ENCODE results near the gene RBMY1A1. TPM values are rescaled to one million over a fixed set of nuclear protein-coding genes. Genes with fewer than 3 reads are reported as not detected.

RBMY1A1 gene
- not detected for total RNA-seq

GRCh38 chrY:21534579-21534978 is at the start of gene RBMY1A1:
TSS of gene RBMY1A1 (plus strand) at chrY:21534879. CDS start at chrY:21536892, 2,013 bp downstream.

GRCh38 chrY:21511038-21511437 is 23.6 kb upstream of the RBMY1A1 start, which contains the start of gene RBMY1B:
TSS of gene RBMY1B (plus strand) at chrY:21511338. CDS start at chrY:21513351, 2,013 bp downstream.

Other genes with a start within 250 kb of the RBMY1A1 start
- not detected for gene RBMY1B, start 23.5 kb upstream of the RBMY1A1 start, total RNA-seq